Measurements from ENCODE around the gene SLC1A2.
A peak's percentile ranks its signal among the peaks of the same experiment; 100 is the strongest.

The SLC1A2 gene

DNA sequence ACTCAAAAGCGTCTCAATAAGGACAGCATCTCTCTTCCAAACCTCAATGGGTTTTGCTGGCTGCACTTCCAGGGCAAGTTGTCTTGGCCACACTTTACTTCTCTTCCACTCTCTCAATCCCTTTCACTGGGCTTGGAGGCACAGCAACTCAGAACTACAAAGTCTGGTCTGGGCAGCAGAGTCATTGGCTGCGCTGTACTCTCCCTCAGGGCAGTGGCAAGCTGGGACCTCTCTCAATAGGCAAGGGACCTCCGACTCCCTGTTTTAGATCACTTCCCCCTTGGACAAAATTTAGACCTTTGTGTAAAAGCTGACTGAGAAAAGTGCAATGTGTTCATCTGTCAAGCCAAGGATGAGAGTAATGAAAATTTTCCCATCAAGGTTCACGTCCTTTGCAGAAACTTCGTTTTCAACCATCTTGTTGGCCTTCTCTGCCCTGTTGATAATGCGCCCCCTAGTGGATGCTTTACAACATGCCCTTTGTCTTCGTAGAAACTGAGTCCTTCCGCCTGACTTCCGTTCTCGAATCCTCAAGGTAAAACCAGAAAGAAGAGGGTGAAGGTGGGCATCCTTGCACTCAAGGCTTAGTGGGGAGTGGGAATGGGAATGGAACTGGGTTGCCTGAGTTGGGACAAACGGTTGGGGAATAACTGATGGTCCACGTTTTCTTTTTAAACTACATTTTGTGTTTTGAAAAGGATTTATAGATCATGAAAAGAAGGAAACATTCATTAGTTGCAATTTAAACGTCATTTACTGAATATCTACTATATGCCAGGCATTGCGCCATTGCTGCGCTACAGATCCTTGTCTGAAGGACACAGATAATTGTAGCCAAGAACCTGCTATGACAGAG is 181.3 kb downstream of the SLC1A2 start:
- H4K20me1 ChIP-seq (ENCODE audit: insufficient read depth, low read length, poor library complexity, severe bottlenecking), result no peaks in the 10 kb centered on the region
- H3K4me3 ChIP-seq (ENCODE audit: low read length, poor library complexity, severe bottlenecking), result no peak overlapping the region
- no peak overlapping the region for H3K4me2 ChIP-seq (ENCODE audit: low read depth, low read length, poor library complexity, severe bottlenecking)
- no peak for TF ChIP-seq EZH2phosphoT487 (IDR thresholded peaks at IDR 0.05; ENCODE audit: borderline replicate concordance)
- TF ChIP-seq, protein P1, sequence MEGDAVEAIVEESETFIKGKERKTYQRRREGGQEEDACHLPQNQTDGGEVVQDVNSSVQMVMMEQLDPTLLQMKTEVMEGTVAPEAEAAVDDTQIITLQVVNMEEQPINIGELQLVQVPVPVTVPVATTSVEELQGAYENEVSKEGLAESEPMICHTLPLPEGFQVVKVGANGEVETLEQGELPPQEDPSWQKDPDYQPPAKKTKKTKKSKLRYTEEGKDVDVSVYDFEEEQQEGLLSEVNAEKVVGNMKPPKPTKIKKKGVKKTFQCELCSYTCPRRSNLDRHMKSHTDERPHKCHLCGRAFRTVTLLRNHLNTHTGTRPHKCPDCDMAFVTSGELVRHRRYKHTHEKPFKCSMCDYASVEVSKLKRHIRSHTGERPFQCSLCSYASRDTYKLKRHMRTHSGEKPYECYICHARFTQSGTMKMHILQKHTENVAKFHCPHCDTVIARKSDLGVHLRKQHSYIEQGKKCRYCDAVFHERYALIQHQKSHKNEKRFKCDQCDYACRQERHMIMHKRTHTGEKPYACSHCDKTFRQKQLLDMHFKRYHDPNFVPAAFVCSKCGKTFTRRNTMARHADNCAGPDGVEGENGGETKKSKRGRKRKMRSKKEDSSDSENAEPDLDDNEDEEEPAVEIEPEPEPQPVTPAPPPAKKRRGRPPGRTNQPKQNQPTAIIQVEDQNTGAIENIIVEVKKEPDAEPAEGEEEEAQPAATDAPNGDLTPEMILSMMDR (conservative IDR thresholded peaks at IDR 0.05; ENCODE audit: low read length), result peak; percentile 100
- no peak overlapping the region for H3K9ac ChIP-seq (ENCODE audit: low read depth, low read length, poor library complexity, severe bottlenecking)
- no peaks in the 10 kb centered on the region for H3K27me3 ChIP-seq (ENCODE audit: insufficient read depth, low read length, poor library complexity, severe bottlenecking)
- H3K79me2 ChIP-seq (ENCODE audit: insufficient read depth, low read length), result no peaks in the 10 kb centered on the region
- no peaks in the 10 kb centered on the region; the same call in 1 of the 2 replicates for H3K36me3 ChIP-seq (ENCODE audit: insufficient read depth, low read length)
- peaks cover 33% of the 10 kb centered on the region for H3K4me1 ChIP-seq (ENCODE audit: insufficient read depth, low read length, poor library complexity, severe bottlenecking)
- no peaks in the 10 kb centered on the region for H3F3A ChIP-seq (ENCODE audit: low read depth)
- H3K9me3 ChIP-seq (ENCODE audit: insufficient read depth, low read depth, low read length), result peaks cover 6% of the 10 kb centered on the region; the same call in 1 of the 2 replicates
- no peak overlapping the region for H2AFZ ChIP-seq (ENCODE audit: low read length)
- no peaks in the 10 kb centered on the region for H3K9me2 ChIP-seq (replicated peaks; ENCODE audit: low read depth, low read length)

DNA sequence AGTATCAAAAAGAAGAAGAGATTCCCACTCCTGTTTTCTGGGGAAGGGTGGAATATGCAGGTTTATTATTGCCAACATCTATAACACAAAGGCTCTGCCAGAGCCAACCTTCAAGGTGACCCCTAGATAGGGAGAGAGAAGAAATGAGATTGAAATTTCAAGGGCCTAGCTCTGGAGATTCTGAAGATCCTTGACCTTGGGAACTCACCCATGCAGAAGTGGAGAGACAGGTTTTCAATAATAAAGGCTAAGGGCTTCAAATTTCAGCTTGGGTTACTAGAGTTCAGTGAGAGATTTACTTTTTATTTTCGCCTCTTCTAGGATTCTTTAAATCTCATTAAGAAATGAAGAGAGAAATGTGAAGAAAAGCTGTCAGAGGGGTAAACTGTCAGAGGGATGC is 182.0 kb downstream of the SLC1A2 start:
- Histone ChIP-seq H4K20me1 (ENCODE audit: insufficient read depth, low read length, poor library complexity, severe bottlenecking) (no peaks in the 10 kb centered on the region), H3K9me3 (ENCODE audit: insufficient read depth, low read depth, low read length) (peaks cover 6% of the 10 kb centered on the region; the same call in 1 of the 2 replicates)

DNA sequence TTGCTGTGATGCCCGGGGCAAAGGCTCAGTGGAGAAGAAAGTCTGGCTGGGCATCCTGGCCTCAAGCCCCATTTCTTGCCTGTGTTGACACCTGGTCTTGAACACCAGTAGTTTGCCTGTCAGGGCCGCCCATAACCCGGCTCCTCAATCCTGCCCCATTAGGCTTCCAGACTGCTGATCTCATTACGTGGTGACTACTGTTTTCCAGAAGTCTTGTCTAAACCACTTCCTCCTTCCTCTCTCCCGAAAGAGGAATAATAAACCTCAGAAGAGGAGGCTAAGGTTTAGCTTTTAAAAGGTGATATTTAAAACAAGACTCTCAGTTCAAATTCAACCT is 182.7 kb downstream of the SLC1A2 start:
- no peaks in the 10 kb centered on the region for H3K27me3 ChIP-seq (ENCODE audit: insufficient read depth, low read length, poor library complexity, severe bottlenecking)
- no peak overlapping the region for H3K9ac ChIP-seq (ENCODE audit: low read depth, low read length, poor library complexity, severe bottlenecking)
- H3K9me3 ChIP-seq (ENCODE audit: insufficient read depth, low read depth, low read length), result peaks cover 6% of the 10 kb centered on the region; the same call in 1 of the 2 replicates
- H3K9me2 ChIP-seq (replicated peaks; ENCODE audit: low read depth, low read length), result no peaks in the 10 kb centered on the region
- H3K36me3 ChIP-seq (ENCODE audit: insufficient read depth, low read length), result peaks cover 13% of the 10 kb centered on the region; the same call in 1 of the 2 replicates
- H3K79me2 ChIP-seq (ENCODE audit: insufficient read depth, low read length), result no peaks in the 10 kb centered on the region
- H3K4me3 ChIP-seq (ENCODE audit: low read length, poor library complexity, severe bottlenecking), result no peak overlapping the region
- H3K4me2 ChIP-seq (ENCODE audit: low read depth, low read length, poor library complexity, severe bottlenecking), result no peak overlapping the region
- no peaks in the 10 kb centered on the region for H4K20me1 ChIP-seq (ENCODE audit: insufficient read depth, low read length, poor library complexity, severe bottlenecking)
- no peak overlapping the region for H2AFZ ChIP-seq (ENCODE audit: low read length)
- TF ChIP-seq, protein P1 (conservative IDR thresholded peaks at IDR 0.05; ENCODE audit: low read length), result no peak
- TF ChIP-seq EZH2phosphoT487 (IDR thresholded peaks at IDR 0.05; ENCODE audit: borderline replicate concordance), result no peak
- H3K4me1 ChIP-seq (ENCODE audit: insufficient read depth, low read length, poor library complexity, severe bottlenecking), result peaks cover 33% of the 10 kb centered on the region
- H3F3A ChIP-seq (ENCODE audit: low read depth), result no peaks in the 10 kb centered on the region

More for the DNA sequence above, 182.0 kb downstream of the SLC1A2 start:
- TF ChIP-seq EZH2phosphoT487 (IDR thresholded peaks at IDR 0.05; ENCODE audit: borderline replicate concordance), result no peak
- TF ChIP-seq, protein P1 (conservative IDR thresholded peaks at IDR 0.05; ENCODE audit: low read length), result no peak
- peaks cover 6% of the 10 kb centered on the region; the same call in 1 of the 2 replicates for H3K36me3 ChIP-seq (ENCODE audit: insufficient read depth, low read length)
- H3K9me2 ChIP-seq (replicated peaks; ENCODE audit: low read depth, low read length), result no peaks in the 10 kb centered on the region
- no peak overlapping the region for H3K9ac ChIP-seq (ENCODE audit: low read depth, low read length, poor library complexity, severe bottlenecking)
- H3K4me1 ChIP-seq (ENCODE audit: insufficient read depth, low read length, poor library complexity, severe bottlenecking), result peaks cover 33% of the 10 kb centered on the region
- no peak overlapping the region for H2AFZ ChIP-seq (ENCODE audit: low read length)
- H3K4me3 ChIP-seq (ENCODE audit: low read length, poor library complexity, severe bottlenecking), result no peak overlapping the region
- H3F3A ChIP-seq (ENCODE audit: low read depth), result no peaks in the 10 kb centered on the region
- no peaks in the 10 kb centered on the region for H3K79me2 ChIP-seq (ENCODE audit: insufficient read depth, low read length)
- H3K27me3 ChIP-seq (ENCODE audit: insufficient read depth, low read length, poor library complexity, severe bottlenecking), result no peaks in the 10 kb centered on the region
- H3K4me2 ChIP-seq (ENCODE audit: low read depth, low read length, poor library complexity, severe bottlenecking), result no peak overlapping the region

Data from Loucy (cell line).